H9 (cell line): ENCODE results near the gene BPIFB6. TPM values are rescaled to one million over a fixed set of nuclear protein-coding genes. Genes with fewer than 3 reads are reported as not detected.

Experiments
- DNase-seq: peaks from one replicate; pipeline ENCODE4 v3.0.0-alpha.2; 2017
- H2AFZ ChIP-seq: one replicate; pipeline ENCODE4 v1.6.1; 2013; ENCODE audit warnings: mild to moderate bottlenecking, low read length, control low read depth, moderate library complexity
- H2AK5ac ChIP-seq: 2 replicates; pipeline ENCODE4 v1.6.1; 2013; ENCODE audit warnings: low read length, control low read depth, mixed read lengths; ENCODE audit not compliant: insufficient read length
- H2BK120ac ChIP-seq: one replicate; pipeline ENCODE4 v1.6.1; 2013; ENCODE audit warnings: low read depth, mild to moderate bottlenecking, low read length, control low read depth, inconsistent platforms; ENCODE audit not compliant: poor library complexity, severe bottlenecking
- H2BK12ac ChIP-seq: 2 replicates; pipeline ENCODE4 v1.6.1; 2013; ENCODE audit warnings: low read length, control low read depth, mixed read lengths, low read depth; ENCODE audit not compliant: insufficient read length
- H2BK15ac ChIP-seq: 2 replicates; pipeline ENCODE4 v1.6.1; 2013; ENCODE audit warnings: low read depth, low read length, control low read depth
- H2BK20ac ChIP-seq: one replicate; pipeline ENCODE4 v1.6.1; 2013; ENCODE audit warnings: low read depth, mild to moderate bottlenecking, low read length, control low read depth, inconsistent platforms; ENCODE audit not compliant: poor library complexity, severe bottlenecking
- H2BK5ac ChIP-seq: 2 replicates; pipeline ENCODE4 v1.6.1; 2013; ENCODE audit warnings: low read length, control low read depth, mixed read lengths; ENCODE audit not compliant: insufficient read length
- H3K14ac ChIP-seq: 2 replicates; pipeline ENCODE4 v1.6.1; 2013; ENCODE audit warnings: low read length, control low read depth; ENCODE audit not compliant: insufficient read depth
- H3K18ac ChIP-seq: 2 replicates; pipeline ENCODE4 v1.6.1; 2013; ENCODE audit warnings: low read depth, mild to moderate bottlenecking, mixed read lengths, low read length, control low read depth; ENCODE audit not compliant: insufficient read length
- H3K23ac ChIP-seq: 2 replicates; pipeline ENCODE4 v1.6.1; 2013; ENCODE audit warnings: low read length, control low read depth, mixed read lengths, low read depth; ENCODE audit not compliant: insufficient read length
- H3K23me2 ChIP-seq: 2 replicates; pipeline ENCODE4 v1.6.1; 2013; ENCODE audit warnings: low read depth, mild to moderate bottlenecking, mixed read lengths, low read length, control low read depth; ENCODE audit not compliant: insufficient read length, poor library complexity, severe bottlenecking
- H3K27ac ChIP-seq: 2 replicates; pipeline ENCODE4 v1.5.1; 2013; ENCODE audit warnings: low read length, control low read depth, mixed read lengths, low read depth; ENCODE audit not compliant: insufficient read length
- H3K27me3 ChIP-seq: 2 replicates; pipeline ENCODE4 v1.6.1; 2013; ENCODE audit warnings: low read length, control low read depth, inconsistent platforms; ENCODE audit not compliant: insufficient read depth
- H3K4ac ChIP-seq: 2 replicates; pipeline ENCODE4 v1.6.1; 2013; ENCODE audit warnings: low read depth, mild to moderate bottlenecking, control low read depth, inconsistent platforms, low read length, moderate library complexity
- H3K4me1 ChIP-seq: 2 replicates; pipeline ENCODE4 v1.6.1; 2013; ENCODE audit warnings: low read length, control low read depth, inconsistent platforms; ENCODE audit not compliant: insufficient read depth
- H3K4me2 ChIP-seq: 2 replicates; pipeline ENCODE4 v1.6.1; 2013; ENCODE audit warnings: low read length, control low read depth, mixed read lengths; ENCODE audit not compliant: insufficient read length, insufficient read depth
- H3K56ac ChIP-seq: 2 replicates; pipeline ENCODE4 v1.6.1; 2013; ENCODE audit warnings: low read depth, mild to moderate bottlenecking, mixed read lengths, low read length, control low read depth; ENCODE audit not compliant: insufficient read length
- H3K79me1 ChIP-seq: 2 replicates; pipeline ENCODE4 v1.6.1; 2013; ENCODE audit warnings: low read depth, mild to moderate bottlenecking, moderate library complexity, low read length, control low read depth, inconsistent platforms; ENCODE audit not compliant: insufficient read depth, poor library complexity, severe bottlenecking
- H3K79me2 ChIP-seq: 2 replicates; pipeline ENCODE4 v1.6.1; 2013; ENCODE audit warnings: low read length, control low read depth, inconsistent platforms; ENCODE audit not compliant: insufficient read depth
- H3K9ac ChIP-seq: 2 replicates; pipeline ENCODE4 v1.6.1; 2013; ENCODE audit warnings: low read length, control low read depth, mixed read lengths; ENCODE audit not compliant: insufficient read length; ENCODE audit errors: extremely low read depth
- H3K9me3 ChIP-seq: one replicate; pipeline ENCODE4 v1.6.1; 2013; ENCODE audit warnings: low read depth, low read length, inconsistent platforms; ENCODE audit not compliant: control insufficient read depth
- H3T11ph ChIP-seq: one replicate; pipeline ENCODE4 v1.6.1; 2013; ENCODE audit warnings: mild to moderate bottlenecking, low read length, control low read depth, inconsistent platforms
- H4K20me1 ChIP-seq: one replicate; pipeline ENCODE4 v1.6.1; 2013; ENCODE audit not compliant: control insufficient read depth, insufficient read length, insufficient read depth
- H4K5ac ChIP-seq: 2 replicates; pipeline ENCODE4 v1.6.1; 2013; ENCODE audit warnings: low read depth, mild to moderate bottlenecking, mixed read lengths, low read length, control low read depth; ENCODE audit not compliant: insufficient read length
- H4K8ac ChIP-seq: replicated peaks from 2 replicates; pipeline ENCODE4 v1.6.1; 2013; ENCODE audit warnings: low read length, control low read depth, mixed read lengths, low read depth; ENCODE audit not compliant: insufficient read length
- H4K91ac ChIP-seq: 2 replicates; pipeline ENCODE4 v1.6.1; 2013; ENCODE audit warnings: low read depth, mild to moderate bottlenecking, moderate library complexity, mixed read lengths, low read length, control low read depth; ENCODE audit not compliant: insufficient read length
- H3K27ac Mint-ChIP-seq, 3 experiments: 2 replicates in 2 of 3; 3 replicates in 1 of 3; pipeline ENCODE4 v1.8.0; 2020 to 2021; ENCODE audit warnings: mixed read lengths in 3 of 3, mild to moderate bottlenecking in 1 of 3, moderate library complexity in 1 of 3
- H3K27me3 Mint-ChIP-seq: 2 replicates; pipeline ENCODE4 v1.8.0; 2021; ENCODE audit warnings: low read depth, mild to moderate bottlenecking, moderate library complexity, mixed read lengths
- H3K36me3 Mint-ChIP-seq, 3 experiments: 2 replicates in 2 of 3; 3 replicates in 1 of 3; pipeline ENCODE4 v1.8.0; 2020 to 2021; ENCODE audit warnings: low read depth in 3 of 3, mixed read lengths in 3 of 3; ENCODE audit not compliant: insufficient read depth in 1 of 3
- H3K4me1 Mint-ChIP-seq, 2 experiments: 2 replicates each; pipeline ENCODE4 v1.8.0; 2020; ENCODE audit warnings: mixed read lengths in 2 of 2
- H3K4me3 Mint-ChIP-seq, 2 experiments: 2 replicates in 1 of 2; 3 replicates in 1 of 2; pipeline ENCODE4 v1.8.0; 2020 to 2021; ENCODE audit warnings: mild to moderate bottlenecking in 2 of 2, mixed read lengths in 2 of 2, moderate library complexity in 1 of 2
- H3K9me3 Mint-ChIP-seq, 2 experiments: 2 replicates in 1 of 2; 3 replicates in 1 of 2; pipeline ENCODE4 v1.8.0; 2020; ENCODE audit warnings: mild to moderate bottlenecking in 2 of 2, mixed read lengths in 2 of 2, moderate library complexity in 1 of 2
- CTCF ChIP-seq: fragments of 200-600 bp; sonication (generic); conservative IDR thresholded peaks from 3 replicates; pipeline ENCODE4 v1.8.0; 2021; ENCODE audit warnings: antibody characterized with exemption, mild to moderate bottlenecking
- WGBS: extraction: QIAGEN DNeasy Blood & Tissue Kit; methylation state at CpG from one replicate; pipeline ENCODE4 v1.1.7; 2013; ENCODE audit warnings: missing lambda C conversion rate, low lambda C conversion rate, mixed read lengths; ENCODE audit not compliant: insufficient read length; ENCODE audit errors: extremely low coverage; 5-methylcytosine and 5-hydroxymethylcytosine counted together
- total RNA-seq: library from RNA; stranded (reverse); gene quantifications from 2 replicates; pipeline ENCODE4 v1.2.1, GENCODE V29; 2021

BPIFB6 gene
- total RNA-seq, 1 experiment from 2014 or later, result not detected

- H3K27me3 ChIP-seq, result no peaks in the 10 kb centered on the region
- no peak overlapping the region for H2AK5ac ChIP-seq
- no peak overlapping the region for H3K18ac ChIP-seq
- no peaks in the 10 kb centered on the region for H3K79me1 ChIP-seq
- no peaks in the 10 kb centered on the region for H3K23me2 ChIP-seq
- H3K4me3 Mint-ChIP-seq, result no peak overlapping the region
- no peak overlapping the region for H2BK120ac ChIP-seq
- no peak overlapping the region for H3K27ac Mint-ChIP-seq
- peaks cover 11% of the 10 kb centered on the region for H3K27me3 Mint-ChIP-seq
- H3K9me3 Mint-ChIP-seq, result no peaks in the 10 kb centered on the region; a peak in 1 of 5 replicates
- H2BK20ac ChIP-seq, result no peak overlapping the region
- H2AFZ ChIP-seq, result no peak overlapping the region
- H3K4me1 Mint-ChIP-seq, result 0 out of 4 replicates have a peak, but pooled peaks cover 0 to 2% of the 10 kb centered on the region in 2 experiments
- TF ChIP-seq CTCF, result no peak
- no peak overlapping the region for H3K56ac ChIP-seq
- no peaks in the 10 kb centered on the region for H3K36me3 Mint-ChIP-seq
- no peak overlapping the region for H3K14ac ChIP-seq
- no peak overlapping the region for H3K23ac ChIP-seq
- no CpG with 5 or more reads among the region's 9 CpGs for WGBS
- H3K4me1 ChIP-seq, result no peaks in the 10 kb centered on the region
- no peak overlapping the region for H3K27ac ChIP-seq
- H4K8ac ChIP-seq, result no peak overlapping the region
- no peak for DNase-seq
- no peak overlapping the region for H3K9ac ChIP-seq
- H3K4ac ChIP-seq, result no peak overlapping the region
- H4K91ac ChIP-seq, result no peak overlapping the region
- no peak overlapping the region for H2BK5ac ChIP-seq
- H4K5ac ChIP-seq, result no peak overlapping the region
- H3T11ph ChIP-seq, result no peak overlapping the region
- no peak overlapping the region for H3K4me2 ChIP-seq
- H3K9me3 ChIP-seq, result no peaks in the 10 kb centered on the region
- H4K20me1 ChIP-seq, result no peaks in the 10 kb centered on the region
- no peak overlapping the region for H2BK12ac ChIP-seq
- no peak overlapping the region for H2BK15ac ChIP-seq
- no peaks in the 10 kb centered on the region for H3K79me2 ChIP-seq
Measured at GRCh38 chr20:32999603-33000250, 31.7 kb upstream of the BPIFB6 start.
